HG03575 (cell line): ENCODE measurements around the gene AOC2.

Experiments
- ATAC-seq: cut with Tn5 transposase; IDR thresholded peaks from one replicate; pipeline ENCODE4 v1.9.1; 2021; ENCODE audit not compliant: unreplicated experiment, insufficient number of reproducible peaks, low FRiP score; ENCODE audit errors: extremely low read depth

The AOC2 gene

DNA sequence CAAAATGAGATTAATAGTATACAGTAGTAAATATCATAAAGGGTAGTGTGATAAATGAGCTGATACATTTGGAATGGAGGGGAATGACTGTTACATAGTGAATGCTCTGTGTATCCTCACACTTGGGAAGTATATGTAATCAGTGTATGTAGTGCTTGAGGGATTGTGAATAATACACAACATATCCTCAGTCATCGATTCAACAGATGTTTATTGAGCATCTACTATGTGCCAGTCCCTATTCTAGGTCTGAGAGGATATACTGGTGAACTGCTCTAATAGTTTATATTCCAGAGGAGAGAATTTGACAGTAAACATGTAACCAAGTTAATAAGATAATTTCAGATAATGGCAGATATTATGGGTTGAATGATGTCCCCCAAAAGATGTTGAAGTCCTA is 16.9 kb upstream of the AOC2 start:
- ATAC-seq, result no peak

DNA sequence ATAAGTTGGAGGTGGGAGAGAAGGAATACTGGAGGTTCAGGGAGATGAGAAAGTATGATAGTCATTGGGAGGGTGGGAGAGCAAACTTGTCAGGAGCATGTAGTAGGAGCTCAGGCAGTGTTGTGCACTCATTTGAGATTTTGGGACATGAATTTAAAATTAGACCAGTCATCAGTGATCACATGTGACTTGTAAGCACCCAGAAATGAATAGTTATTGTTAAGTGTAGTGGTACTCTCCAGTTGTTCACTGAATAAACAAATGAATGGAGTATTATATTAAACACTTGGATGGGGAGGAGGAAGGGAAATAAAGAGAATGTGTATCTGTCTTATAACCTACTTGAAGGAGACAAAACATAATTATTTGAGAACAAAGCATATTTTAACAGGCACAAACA is 13.4 kb upstream of the AOC2 start:
- no peak for ATAC-seq

DNA sequence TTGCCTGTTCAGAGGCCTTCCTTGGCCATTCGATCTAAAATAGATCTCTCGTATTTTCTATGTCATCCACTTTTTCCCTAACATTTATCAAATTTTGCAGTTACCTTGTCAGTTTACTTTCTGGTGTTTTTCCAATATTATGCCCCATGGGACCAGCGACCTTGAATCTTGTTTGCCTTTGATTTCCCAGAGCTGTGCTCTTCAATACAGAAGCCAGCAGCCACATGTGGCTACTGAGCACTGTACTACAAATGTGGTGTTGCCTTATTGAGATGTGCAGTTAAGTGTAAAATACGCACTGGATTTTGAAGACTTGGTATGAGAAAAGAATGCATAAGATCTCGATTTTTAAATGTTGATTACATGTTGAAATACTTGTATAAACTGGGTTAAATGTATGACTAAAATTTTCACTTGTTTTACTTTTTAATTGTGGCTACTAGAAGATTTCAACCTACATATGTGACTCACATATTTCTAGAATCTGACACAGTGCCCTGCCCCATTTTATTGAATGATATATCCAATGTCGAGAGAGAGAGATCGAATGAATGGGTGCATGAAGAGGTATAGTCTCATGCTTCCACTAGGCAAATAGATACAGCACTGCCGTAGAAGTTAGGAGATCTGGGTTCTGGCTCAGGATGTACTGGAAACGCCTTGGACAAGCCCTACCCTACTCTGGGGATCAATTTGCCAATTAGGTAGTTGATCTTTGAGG is 12.0 kb upstream of the AOC2 start:
- ATAC-seq, result no peak

DNA sequence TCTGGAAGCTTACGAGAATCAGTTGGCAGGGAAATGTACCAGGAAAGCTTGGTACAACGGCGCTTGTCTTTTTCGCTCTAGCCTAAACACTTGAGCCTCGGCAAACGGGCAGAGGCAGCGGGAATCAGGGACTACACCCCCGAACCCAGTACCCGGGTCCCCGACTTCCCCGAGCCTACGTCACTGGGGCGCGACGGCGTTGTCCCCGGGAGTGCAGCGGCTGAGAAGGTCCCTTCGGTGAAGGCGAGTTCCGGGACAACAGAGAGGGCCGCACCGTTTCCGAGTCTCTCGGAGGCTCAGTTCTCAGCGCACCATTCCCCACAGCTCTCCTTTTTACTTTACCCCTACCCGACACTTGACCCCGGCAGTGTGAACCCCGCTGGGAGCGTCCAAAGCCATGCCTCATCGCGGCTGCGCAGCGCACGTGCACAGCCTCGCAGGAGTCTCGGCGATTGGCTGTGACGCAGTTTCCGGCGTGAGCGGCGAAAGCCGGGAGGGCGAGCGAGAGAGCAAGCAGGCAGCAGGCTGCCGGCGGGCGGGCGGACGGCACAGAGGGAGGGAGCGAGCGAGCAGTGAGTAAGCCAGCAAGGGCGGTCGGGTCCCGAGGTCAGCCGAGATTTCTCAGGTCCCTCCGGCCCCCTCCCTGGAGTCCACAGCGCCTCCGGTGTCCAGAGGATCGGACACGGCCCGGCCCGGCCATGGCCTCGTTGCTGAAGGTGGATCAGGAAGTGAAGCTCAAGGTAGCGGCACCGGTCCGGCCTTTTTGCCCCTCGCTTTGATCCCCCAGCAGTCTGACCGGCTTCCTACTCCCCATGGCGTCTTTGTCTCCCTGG is 11.2 kb upstream of the AOC2 start, which contains the start of gene PSME3:
Gene PSME3 (plus strand): TSS at position 464 of the 833 bp plus-strand sequence. CDS start 235 bp downstream, at position 699.
- no peak for ATAC-seq

DNA sequence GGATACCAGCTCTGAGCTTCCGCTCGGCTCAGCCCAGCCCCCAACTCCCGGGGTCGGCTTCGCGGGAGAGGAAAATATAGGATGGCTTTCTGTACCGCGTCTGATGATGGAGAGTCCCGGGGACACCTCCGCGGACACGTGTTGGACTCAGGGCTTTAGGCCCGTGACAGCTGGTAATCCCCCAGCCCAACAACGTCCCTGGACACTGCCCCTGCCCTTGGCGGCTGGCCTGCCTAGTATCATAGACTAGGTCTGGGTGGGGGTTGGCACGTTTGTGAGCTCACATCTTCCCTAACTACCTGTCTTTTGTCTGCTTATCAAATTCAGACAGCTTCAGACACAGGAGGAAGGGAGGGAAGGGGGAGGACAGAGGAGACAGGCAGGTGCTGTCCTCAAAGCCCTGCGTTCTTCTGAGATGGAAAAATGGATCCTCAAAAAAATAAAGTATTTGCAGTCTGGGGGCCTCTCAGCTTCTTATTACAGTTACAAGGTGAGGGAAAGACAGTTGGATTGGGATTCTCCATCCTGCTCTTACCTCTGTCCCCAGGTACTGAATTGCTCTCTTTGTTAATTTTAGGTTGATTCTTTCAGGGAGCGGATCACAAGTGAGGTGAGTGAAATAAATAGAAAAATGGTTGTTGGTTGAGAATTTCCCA is 10.5 kb upstream of the AOC2 start:
- no peak for ATAC-seq

DNA sequence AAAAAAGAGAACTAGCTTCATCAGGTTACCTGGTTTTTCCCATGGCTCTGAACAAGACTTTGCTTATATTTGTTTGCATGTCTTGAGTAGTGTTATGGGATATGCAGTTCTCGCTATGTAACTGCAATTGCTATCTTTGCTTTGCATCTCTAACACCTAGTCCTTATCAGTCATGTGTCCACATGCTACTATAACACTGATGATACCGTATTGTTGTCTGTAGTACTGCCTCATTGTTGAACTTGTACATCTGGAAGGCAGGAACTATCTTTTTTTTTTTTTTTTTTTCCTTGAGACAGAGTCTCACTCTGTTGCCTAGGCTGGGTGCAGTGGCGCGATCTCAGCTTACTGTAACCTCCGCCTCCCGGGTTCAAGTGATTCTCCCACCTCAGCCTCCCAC is 8.6 kb upstream of the AOC2 start:
- ATAC-seq, result no peak

DNA sequence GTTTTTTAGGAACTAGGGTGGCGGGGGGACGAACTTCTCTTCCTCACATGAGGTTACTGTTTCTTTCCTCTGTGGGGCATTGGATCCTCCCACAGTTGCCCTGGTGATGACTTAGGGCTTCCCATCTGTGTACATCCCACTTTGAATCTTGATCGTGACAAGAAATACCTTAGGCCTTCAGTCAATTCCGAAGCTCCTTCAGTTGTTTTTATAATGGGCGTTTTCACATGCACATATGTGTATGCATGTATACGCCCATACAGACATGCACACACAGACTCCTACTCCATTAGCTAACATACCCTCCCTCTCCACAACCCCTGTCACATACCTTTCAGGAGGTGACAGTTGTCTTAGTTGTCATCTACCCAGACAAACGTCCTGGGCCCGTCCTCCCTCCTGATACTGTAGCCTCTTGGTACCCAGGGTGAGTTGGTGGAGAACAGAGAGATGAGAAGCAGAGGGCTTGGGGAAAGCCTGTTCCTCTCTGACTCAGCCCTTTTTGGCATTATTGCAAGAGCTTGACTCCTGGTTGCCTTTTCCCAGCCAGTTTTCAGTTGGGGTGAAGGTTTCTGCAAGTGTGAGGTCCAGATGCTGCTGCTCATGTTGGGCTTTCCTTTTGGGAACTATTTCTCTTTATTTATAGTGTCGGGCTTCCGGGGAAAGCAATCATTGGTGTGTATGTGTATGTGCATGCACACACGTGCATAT is 2.2 kb upstream of the AOC2 start:
- no peak for ATAC-seq

DNA sequence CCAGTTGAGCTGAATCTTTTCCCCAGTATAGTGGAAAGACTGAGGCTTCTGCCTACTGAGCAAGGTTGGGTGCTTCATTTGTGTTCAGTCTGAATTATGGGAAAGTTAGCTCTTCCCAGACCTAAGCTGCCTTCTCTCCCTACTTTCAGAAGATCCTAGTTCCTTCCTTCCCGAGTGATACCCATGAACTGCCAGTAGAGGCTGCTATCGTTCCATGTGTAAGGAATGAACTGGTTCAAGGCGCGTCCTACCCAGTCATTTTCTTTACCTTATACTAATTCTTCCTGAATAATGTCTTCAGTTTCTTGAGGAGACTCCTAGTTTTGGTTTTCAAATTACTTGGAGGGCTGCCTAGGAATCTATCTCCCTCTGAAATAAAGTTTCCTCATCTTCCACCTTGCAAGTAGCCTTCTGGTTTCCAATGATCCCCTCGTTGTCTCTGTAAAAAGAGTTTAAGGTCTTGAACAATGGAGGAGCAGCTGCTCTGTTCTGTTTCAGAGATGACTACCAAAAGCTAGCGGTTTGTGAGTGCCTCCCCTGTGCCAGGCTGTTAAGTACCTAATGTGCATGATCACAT is 934 bp upstream of the AOC2 start:
- ATAC-seq, result no peak

DNA sequence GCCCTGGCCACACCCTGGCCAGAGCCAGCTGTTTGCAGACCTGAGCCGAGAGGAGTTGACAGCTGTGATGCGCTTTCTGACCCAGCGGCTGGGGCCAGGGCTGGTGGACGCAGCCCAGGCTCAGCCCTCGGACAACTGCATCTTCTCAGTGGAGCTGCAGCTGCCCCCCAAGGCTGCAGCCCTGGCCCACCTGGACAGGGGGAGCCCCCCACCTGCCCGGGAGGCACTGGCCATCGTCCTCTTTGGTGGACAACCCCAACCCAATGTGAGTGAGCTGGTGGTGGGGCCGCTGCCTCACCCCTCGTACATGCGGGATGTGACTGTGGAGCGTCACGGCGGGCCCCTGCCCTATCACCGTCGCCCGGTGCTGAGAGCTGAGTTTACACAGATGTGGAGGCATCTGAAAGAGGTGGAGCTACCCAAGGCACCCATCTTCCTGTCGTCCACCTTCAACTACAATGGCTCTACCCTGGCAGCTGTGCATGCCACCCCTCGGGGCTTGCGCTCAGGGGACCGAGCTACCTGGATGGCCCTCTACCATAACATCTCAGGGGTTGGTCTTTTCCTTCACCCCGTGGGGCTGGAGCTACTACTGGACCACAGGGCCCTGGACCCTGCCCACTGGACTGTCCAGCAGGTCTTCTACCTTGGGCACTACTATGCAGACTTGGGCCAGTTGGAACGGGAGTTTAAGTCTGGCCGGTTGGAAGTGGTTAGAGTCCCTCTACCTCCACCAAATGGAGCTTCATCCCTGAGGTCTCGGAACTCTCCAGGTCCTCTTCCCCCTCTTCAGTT is 578 bp downstream of the AOC2 start:
- ATAC-seq, result no peak

DNA sequence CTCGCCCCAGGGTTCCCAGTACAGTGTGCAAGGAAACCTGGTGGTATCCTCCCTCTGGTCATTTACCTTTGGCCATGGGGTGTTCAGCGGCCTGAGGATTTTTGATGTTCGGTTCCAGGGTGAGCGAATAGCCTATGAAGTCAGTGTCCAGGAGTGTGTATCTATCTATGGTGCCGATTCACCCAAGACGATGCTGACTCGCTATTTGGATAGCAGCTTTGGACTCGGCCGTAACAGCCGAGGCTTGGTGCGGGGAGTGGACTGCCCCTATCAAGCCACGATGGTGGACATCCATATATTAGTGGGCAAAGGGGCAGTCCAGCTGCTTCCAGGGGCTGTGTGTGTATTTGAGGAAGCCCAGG is 1.2 kb downstream of the AOC2 start:
- no peak for ATAC-seq

DNA sequence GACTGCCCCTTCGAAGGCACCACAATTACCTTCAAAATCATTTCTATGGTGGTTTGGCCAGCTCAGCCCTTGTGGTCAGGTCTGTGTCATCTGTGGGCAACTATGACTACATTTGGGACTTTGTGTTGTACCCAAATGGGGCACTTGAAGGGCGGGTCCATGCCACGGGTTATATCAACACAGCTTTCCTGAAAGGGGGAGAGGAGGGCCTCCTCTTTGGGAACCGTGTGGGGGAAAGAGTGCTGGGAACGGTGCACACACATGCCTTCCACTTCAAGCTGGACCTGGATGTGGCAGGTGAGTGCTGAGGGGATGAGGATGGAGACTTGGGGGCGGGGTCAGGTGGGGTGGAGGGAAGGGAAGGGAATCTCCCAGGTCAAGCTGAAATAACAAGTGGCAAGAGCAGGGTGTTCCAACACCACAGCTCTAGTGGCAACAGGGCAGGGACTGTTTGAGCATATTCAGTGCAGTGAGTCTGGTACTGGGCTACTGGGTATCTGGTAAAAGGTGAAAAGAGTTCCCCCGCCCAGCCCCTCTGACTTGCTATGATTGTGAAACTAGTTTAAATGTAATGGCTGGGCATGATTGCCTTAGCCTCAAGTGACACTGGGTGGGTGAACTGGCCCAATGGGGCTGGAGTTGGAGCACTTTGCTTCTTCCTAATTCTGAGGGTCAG is 1.7 kb downstream of the AOC2 start:
- ATAC-seq, result no peak

DNA sequence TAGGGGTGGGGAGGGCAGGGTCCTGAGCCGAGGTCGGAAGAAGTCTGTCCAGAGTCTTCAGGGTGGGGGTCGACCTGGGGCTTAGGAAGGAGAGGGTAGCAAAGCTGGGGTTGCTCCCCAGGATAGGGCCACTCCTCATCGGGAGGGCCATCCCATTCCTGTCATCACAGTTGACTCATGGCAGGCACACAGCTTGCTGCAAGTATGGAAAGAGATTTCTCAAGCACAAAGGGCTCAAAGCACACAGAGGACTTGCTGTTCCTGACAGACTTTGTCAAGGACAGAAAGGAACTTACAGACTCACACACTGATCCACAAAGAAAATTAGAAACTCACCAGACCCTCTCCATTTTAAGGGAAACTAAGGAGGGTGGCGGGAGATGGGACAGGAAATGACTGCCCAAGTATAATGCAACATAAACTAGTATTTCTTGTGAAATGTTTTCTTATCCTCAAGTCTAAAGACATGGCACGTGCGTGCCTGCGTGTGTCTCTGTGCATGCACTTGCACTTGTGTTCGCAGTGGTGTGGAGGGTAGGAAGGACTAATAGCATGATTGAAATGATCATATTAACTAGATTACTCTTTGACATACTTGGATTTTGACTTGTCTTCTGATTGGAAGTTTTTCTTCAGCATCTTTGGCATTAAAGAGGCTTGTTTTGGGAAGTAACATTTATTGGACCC is 2.4 kb downstream of the AOC2 start:
- ATAC-seq, result no peak

DNA sequence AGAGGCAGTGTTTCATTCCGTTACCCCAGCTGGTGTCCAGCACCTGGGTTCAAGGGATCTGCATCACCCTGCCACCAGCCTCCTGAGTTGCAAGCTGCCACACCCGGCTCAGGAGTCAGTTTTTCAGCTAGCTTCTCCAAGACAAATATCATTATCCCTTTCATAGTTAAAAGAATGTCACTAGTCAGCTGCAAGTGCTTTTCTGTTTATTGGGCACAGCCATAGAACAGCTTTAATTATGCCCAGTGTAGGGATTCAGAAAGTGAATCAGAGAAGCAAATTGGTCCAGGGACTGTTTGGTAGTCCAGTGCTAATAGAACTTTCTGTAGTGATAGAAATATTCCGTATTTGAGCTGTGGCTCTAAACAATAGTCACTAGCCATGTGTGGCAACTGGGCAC is 3.7 kb downstream of the AOC2 start:
- no peak for ATAC-seq

DNA sequence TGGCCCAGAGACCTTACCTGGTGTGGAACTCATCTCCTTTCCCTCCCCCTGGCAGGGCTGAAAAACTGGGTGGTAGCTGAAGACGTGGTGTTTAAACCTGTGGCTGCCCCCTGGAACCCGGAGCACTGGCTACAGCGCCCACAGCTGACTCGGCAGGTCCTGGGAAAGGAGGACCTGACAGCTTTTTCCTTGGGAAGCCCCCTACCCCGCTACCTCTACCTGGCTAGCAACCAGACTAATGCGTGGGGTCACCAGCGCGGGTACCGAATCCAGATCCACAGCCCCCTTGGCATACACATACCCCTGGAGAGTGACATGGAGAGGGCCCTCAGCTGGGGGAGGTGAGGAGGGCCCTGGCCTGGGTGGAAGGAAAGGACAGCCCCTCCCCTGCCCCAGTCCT is 4.7 kb downstream of the AOC2 start:
- ATAC-seq, result no peak

DNA sequence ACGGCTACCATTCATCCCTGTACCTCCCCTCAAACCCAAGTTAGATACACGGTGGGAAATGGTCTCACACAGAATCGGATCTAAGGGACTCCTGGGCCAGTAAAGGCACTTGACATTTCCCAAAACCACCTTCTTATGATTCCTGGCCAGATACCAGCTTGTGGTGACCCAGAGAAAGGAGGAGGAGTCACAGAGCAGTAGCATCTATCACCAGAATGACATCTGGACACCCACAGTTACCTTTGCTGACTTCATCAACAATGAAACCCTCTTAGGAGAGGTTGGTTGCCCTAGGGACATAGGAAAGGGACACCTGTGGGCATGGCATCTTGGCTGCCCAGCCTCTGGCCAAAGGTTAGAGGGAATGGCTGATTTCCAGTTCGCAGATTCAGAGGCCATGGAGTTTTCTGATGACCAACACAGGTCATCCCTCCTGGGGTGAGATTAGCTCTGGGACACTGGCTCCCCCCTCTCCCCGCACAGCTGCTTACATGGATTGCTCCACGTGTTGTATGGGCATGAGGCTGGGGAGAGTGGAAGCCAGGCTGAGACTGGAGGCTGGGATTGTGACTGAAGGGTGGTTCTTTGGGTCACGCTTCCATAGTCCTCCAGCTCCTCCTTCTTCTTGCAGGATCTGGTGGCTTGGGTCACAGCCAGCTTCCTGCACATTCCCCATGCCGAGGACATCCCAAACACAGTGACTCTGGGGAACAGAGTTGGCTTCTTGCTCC is 5.2 kb downstream of the AOC2 start:
- ATAC-seq, result no peak

DNA sequence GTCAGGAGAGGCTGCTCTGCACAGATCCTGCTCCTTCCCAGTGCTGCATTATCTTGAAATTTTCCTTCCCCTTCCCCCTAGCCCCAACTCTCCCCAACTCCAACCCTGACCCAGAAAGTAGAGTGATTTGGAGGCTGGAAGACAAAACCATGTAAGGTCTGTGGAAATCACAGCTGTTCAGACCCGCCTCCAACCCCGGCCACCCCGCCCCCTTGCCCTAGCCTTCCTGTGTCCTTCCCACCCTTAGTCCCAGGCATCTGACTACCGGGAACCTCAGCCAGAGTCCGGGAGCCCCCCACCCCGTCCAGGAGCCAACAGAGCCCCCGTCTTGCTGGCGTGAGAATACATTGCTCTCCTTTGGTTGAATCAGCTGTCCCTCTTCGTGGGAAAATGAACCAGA is 6.6 kb downstream of the AOC2 start, which contains the start of gene AOC3:
Gene AOC3 (plus strand): TSS at position 246 of the 400 bp plus-strand sequence. CDS start 145 bp downstream, at position 391.
- no peak for ATAC-seq
